Neural crest cell (in vitro differentiated cells): ENCODE results near the gene MARCHF10. TPM values are rescaled to one million over a fixed set of nuclear protein-coding genes. Genes with fewer than 3 reads are reported as not detected.

Experiments used
- DNase-seq: peaks from one replicate; pipeline ENCODE4 v3.0.0; 2021; ENCODE audit warnings: low read depth, mixed read lengths, low spot score
- H3K27ac Mint-ChIP-seq: one replicate; pipeline ENCODE4 v1.8.0; 2021; ENCODE audit warnings: mild to moderate bottlenecking, mixed read lengths; ENCODE audit not compliant: unreplicated experiment
- H3K27me3 Mint-ChIP-seq: 2 replicates; pipeline ENCODE4 v1.8.0; 2021; ENCODE audit warnings: low read depth, mild to moderate bottlenecking, mixed read lengths
- H3K36me3 Mint-ChIP-seq: 2 replicates; pipeline ENCODE4 v1.8.0; 2021; ENCODE audit warnings: low read depth, mild to moderate bottlenecking, mixed read lengths
- H3K4me1 Mint-ChIP-seq: 2 replicates; pipeline ENCODE4 v1.8.0; 2021; ENCODE audit warnings: mixed read lengths
- H3K4me3 Mint-ChIP-seq: one replicate; pipeline ENCODE4 v1.8.0; 2021; ENCODE audit warnings: mild to moderate bottlenecking, mixed read lengths
- H3K9me3 Mint-ChIP-seq: 2 replicates; pipeline ENCODE4 v1.8.0; 2021; ENCODE audit warnings: mixed read lengths
- CTCF ChIP-seq: fragments of 200-600 bp; sonication (generic); conservative IDR thresholded peaks from 2 replicates; pipeline ENCODE4 v1.5.0; 2021; ENCODE audit warnings: antibody characterized with exemption, mild to moderate bottlenecking
- total RNA-seq: library from RNA; stranded (reverse); gene quantifications from 2 replicates; pipeline ENCODE4 v1.2.1, GENCODE V29; 2021

The MARCHF10 gene
- total RNA-seq, 1 donor from 2014 or later: 0.23 TPM

- TF ChIP-seq CTCF: no peak
- no peak for DNase-seq
- Mint-ChIP-seq H3K4me1 (peaks cover 6% of the 10 kb centered on the region), H3K4me3 (no peak overlapping the region), H3K9me3 (no peaks in the 10 kb centered on the region), H3K36me3 (no peaks in the 10 kb centered on the region), H3K27ac (no peak overlapping the region), H3K27me3 (no peaks in the 10 kb centered on the region)
Observed at GRCh38 chr17:62737513-62737912, 70.6 kb downstream of the MARCHF10 start.

- no peak for DNase-seq
- peaks cover 11% of the 10 kb centered on the region for H3K4me1 Mint-ChIP-seq
- no peaks in the 10 kb centered on the region for H3K27me3 Mint-ChIP-seq
- no peaks in the 10 kb centered on the region for H3K9me3 Mint-ChIP-seq
- H3K4me3 Mint-ChIP-seq: no peak overlapping the region
- TF ChIP-seq CTCF: no peak
- no peak overlapping the region for H3K27ac Mint-ChIP-seq
- no peaks in the 10 kb centered on the region for H3K36me3 Mint-ChIP-seq
Observed at GRCh38 chr17:62735044-62735651, 73.0 kb downstream of the MARCHF10 start.

- Mint-ChIP-seq H3K27ac (no peak overlapping the region), H3K9me3 (peaks cover 3% of the 10 kb centered on the region), H3K4me1 (peaks cover 16% of the 10 kb centered on the region), H3K4me3 (no peak overlapping the region), H3K27me3 (no peaks in the 10 kb centered on the region), H3K36me3 (no peaks in the 10 kb centered on the region)
- no peak for DNase-seq
- TF ChIP-seq CTCF: no peak
Observed at GRCh38 chr17:62732125-62732524, 76.0 kb downstream of the MARCHF10 start.

- no peak overlapping the region for H3K4me3 Mint-ChIP-seq
- no peak overlapping the region for H3K27ac Mint-ChIP-seq
- H3K9me3 Mint-ChIP-seq: peaks cover 3% of the 10 kb centered on the region
- no peaks in the 10 kb centered on the region for H3K27me3 Mint-ChIP-seq
- peaks cover 31% of the 10 kb centered on the region for H3K4me1 Mint-ChIP-seq
- DNase-seq: no peak
- H3K36me3 Mint-ChIP-seq: no peaks in the 10 kb centered on the region
- TF ChIP-seq CTCF: no peak
Observed at GRCh38 chr17:62727916-62728672, 80.0 kb downstream of the MARCHF10 start.

GRCh38 chr17:62725791-62726249 is 82.3 kb downstream of the MARCHF10 start:
- no peaks in the 10 kb centered on the region for H3K27me3 Mint-ChIP-seq
- no peaks in the 10 kb centered on the region for H3K36me3 Mint-ChIP-seq
- peaks cover 3% of the 10 kb centered on the region for H3K9me3 Mint-ChIP-seq
- no peak overlapping the region for H3K4me3 Mint-ChIP-seq
- peaks cover 26% of the 10 kb centered on the region for H3K4me1 Mint-ChIP-seq
- no peak for TF ChIP-seq CTCF
- no peak for DNase-seq
- H3K27ac Mint-ChIP-seq: no peak overlapping the region
